NCI-H748 (cell line): Measurements from ENCODE around the gene PDSS2.

ENCODE experiments used
- DNase-seq: peaks from one replicate; lab custom pipeline; 2025; ENCODE audit not compliant: unreplicated experiment; lab: John Stamatoyannopoulos, UW

PDSS2 gene

GRCh38 chr6:107421696-107422256 is 37.6 kb downstream of the PDSS2 start:
- no peak for DNase-seq

- peak; percentile 81 for DNase-seq
These were observed 39.6 kb downstream of the PDSS2 start for GRCh38 chr6:107419733-107420132.

- DNase-seq, result no peak
These were observed 41.2 kb downstream of the PDSS2 start for GRCh38 chr6:107418118-107418517.

GRCh38 chr6:107416145-107416544 is 43.2 kb downstream of the PDSS2 start:
- no peak for DNase-seq

- DNase-seq, result no peak
These were observed 45.3 kb downstream of the PDSS2 start for GRCh38 chr6:107413966-107414645.

GRCh38 chr6:107411161-107411560 is 48.2 kb downstream of the PDSS2 start:
- DNase-seq, result no peak

GRCh38 chr6:107409942-107410341 is 49.4 kb downstream of the PDSS2 start:
- DNase-seq, result no peak

GRCh38 chr6:107408714-107409113 is 50.6 kb downstream of the PDSS2 start:
- no peak for DNase-seq

GRCh38 chr6:107405002-107405401 is 54.4 kb downstream of the PDSS2 start:
- no peak for DNase-seq

GRCh38 chr6:107402533-107402932 is 56.8 kb downstream of the PDSS2 start:
- DNase-seq, result no peak

- peak; percentile 4 for DNase-seq
These were observed 57.8 kb downstream of the PDSS2 start for GRCh38 chr6:107401573-107401972.

- no peak for DNase-seq
These were observed 58.7 kb downstream of the PDSS2 start for GRCh38 chr6:107400616-107401147.

GRCh38 chr6:107399935-107400334 is 59.4 kb downstream of the PDSS2 start:
- no peak for DNase-seq

GRCh38 chr6:107398001-107398400 is 61.4 kb downstream of the PDSS2 start:
- DNase-seq, result no peak

- DNase-seq, result no peak
These were observed 63.2 kb downstream of the PDSS2 start for GRCh38 chr6:107396211-107396610.

GRCh38 chr6:107392069-107392468 is 67.3 kb downstream of the PDSS2 start:
- no peak for DNase-seq

GRCh38 chr6:107390685-107391435 is 68.5 kb downstream of the PDSS2 start:
- no peak for DNase-seq

- DNase-seq, result no peak
These were observed 69.3 kb downstream of the PDSS2 start for GRCh38 chr6:107390056-107390455.

- DNase-seq, result no peak
These were observed 72.5 kb downstream of the PDSS2 start for GRCh38 chr6:107386904-107387303.

GRCh38 chr6:107386340-107386739 is 73.0 kb downstream of the PDSS2 start:
- DNase-seq, result no peak

- no peak for DNase-seq
These were observed 75.7 kb downstream of the PDSS2 start for GRCh38 chr6:107383705-107384104.

- no peak for DNase-seq
These were observed 85.1 kb downstream of the PDSS2 start for GRCh38 chr6:107374264-107374663.
